AG10803 (cell line): ENCODE data around the gene COL20A1.

Source experiments
- DNase-seq: peaks from one replicate; pipeline ENCODE4 v3.0.0; 2010; ENCODE audit warnings: low read depth
- H3K4me3 ChIP-seq: 2 replicates; pipeline ENCODE4 v1.5.1; 2011; ENCODE audit warnings: mild to moderate bottlenecking, low read length, control low read depth
- TF ChIP-seq, protein P1 (sequence below): conservative IDR thresholded peaks from 2 replicates; pipeline ENCODE4 v1.5.1; 2011; ENCODE audit warnings: mild to moderate bottlenecking, low read length, control low read depth, inconsistent platforms

COL20A1 gene

DNA sequence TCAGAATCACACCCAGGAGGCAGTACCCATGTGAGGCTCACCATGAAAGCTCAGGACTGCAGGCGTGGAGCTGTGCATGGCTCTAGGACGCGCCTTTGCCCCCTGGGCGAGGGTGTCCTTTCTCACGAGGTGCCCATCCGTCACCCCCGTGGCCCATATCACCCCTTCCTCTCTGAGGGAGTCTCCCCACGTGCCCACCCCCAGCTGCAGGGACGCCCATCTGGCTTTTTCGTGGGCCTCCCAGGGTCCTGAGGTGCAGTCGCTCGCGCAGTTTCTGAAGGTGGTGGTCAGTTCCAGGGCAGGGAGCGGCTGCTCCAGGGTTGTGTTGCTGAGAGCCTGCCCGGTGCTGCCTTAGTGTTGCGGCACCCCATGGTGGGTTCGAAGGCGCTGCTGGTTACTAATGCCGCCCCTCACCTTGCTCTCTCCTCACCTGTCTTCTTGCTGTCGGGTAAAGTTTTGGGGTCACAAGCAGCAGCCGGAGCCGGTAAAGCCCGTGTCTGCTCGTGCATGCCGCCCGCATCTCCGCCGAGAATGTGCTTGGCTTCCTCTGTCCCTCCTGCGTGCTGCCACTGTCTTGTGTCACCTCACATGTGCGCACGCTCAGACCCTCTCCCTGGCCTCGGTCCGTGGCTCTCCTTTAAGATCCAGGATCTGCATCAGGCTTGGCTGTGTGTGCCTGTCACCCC is 9.4 kb upstream of the COL20A1 start:
- no peak overlapping the region for H3K4me3 ChIP-seq
- TF ChIP-seq, protein P1, sequence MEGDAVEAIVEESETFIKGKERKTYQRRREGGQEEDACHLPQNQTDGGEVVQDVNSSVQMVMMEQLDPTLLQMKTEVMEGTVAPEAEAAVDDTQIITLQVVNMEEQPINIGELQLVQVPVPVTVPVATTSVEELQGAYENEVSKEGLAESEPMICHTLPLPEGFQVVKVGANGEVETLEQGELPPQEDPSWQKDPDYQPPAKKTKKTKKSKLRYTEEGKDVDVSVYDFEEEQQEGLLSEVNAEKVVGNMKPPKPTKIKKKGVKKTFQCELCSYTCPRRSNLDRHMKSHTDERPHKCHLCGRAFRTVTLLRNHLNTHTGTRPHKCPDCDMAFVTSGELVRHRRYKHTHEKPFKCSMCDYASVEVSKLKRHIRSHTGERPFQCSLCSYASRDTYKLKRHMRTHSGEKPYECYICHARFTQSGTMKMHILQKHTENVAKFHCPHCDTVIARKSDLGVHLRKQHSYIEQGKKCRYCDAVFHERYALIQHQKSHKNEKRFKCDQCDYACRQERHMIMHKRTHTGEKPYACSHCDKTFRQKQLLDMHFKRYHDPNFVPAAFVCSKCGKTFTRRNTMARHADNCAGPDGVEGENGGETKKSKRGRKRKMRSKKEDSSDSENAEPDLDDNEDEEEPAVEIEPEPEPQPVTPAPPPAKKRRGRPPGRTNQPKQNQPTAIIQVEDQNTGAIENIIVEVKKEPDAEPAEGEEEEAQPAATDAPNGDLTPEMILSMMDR = no peak
- DNase-seq = no peak

DNA sequence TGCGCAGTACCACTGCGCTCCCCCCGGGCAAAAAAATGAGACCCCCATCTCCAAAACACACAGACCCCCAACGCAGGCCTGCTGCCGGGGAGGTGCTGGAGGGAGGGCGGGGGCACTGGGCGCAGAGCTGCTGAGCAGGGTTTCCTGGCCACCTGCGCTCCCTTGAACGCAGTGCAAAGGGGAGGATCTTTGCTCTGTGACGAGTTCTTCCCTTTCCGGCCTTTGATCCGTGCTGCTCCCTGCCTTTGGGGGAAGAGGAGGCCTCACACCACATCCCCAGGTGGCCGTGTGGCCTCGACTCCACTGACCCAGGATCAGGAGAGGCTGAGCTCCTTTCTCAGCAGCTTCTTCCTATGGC is 8.9 kb upstream of the COL20A1 start:
- DNase-seq = no peak
- H3K4me3 ChIP-seq = no peak overlapping the region
- TF ChIP-seq, protein P1 = no peak

DNA sequence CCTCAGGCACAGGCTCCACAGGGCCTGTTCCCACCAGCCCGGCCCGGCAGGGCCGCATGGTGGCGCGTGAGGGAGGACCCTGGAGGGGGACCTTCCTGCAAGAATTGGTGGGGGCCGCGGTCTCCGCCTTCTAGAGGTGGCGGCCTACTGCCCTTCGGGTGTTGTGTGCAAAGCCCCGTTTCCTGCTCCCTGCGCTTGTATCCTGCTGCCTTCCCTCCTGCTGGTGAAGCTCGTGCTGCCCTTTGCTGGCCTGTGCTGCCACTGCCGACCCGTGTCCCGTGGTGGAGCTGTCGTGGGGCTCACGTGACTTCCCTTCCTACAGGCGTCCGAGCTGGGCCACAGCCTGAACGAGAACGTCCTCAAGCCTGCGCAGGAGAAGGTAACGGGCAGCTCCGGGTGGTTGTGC is 8.4 kb upstream of the COL20A1 start:
- no peak overlapping the region for H3K4me3 ChIP-seq
- DNase-seq = no peak
- TF ChIP-seq, protein P1 = no peak

DNA sequence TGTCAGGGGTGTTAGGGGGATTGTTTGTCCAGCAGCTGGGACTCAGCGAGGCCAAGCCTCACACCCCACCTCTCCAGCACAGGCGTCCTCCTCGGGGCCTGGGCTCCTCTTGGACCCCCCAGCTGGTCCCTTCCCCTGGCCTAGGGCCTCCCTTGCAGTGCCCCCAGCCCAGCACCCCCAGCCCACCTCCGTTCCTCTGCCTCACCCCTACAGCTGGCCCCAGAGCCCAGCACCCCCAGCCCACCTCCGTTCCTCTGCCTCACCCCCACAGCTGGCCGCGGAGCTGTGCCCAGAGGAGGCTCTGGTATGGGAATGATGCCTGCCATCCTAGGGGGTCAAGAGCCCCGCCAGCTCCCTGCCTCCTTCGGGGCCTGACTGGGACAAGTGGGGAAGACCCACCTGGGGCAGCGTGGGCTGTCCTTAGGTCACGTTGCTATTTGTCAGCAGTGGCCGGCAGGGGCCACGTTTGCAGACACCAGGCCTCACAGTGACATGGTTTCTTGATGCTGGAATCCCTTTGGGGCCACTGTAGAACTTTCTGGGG is 7.9 kb upstream of the COL20A1 start:
- no peak overlapping the region for H3K4me3 ChIP-seq
- DNase-seq = no peak
- TF ChIP-seq, protein P1 = no peak

DNA sequence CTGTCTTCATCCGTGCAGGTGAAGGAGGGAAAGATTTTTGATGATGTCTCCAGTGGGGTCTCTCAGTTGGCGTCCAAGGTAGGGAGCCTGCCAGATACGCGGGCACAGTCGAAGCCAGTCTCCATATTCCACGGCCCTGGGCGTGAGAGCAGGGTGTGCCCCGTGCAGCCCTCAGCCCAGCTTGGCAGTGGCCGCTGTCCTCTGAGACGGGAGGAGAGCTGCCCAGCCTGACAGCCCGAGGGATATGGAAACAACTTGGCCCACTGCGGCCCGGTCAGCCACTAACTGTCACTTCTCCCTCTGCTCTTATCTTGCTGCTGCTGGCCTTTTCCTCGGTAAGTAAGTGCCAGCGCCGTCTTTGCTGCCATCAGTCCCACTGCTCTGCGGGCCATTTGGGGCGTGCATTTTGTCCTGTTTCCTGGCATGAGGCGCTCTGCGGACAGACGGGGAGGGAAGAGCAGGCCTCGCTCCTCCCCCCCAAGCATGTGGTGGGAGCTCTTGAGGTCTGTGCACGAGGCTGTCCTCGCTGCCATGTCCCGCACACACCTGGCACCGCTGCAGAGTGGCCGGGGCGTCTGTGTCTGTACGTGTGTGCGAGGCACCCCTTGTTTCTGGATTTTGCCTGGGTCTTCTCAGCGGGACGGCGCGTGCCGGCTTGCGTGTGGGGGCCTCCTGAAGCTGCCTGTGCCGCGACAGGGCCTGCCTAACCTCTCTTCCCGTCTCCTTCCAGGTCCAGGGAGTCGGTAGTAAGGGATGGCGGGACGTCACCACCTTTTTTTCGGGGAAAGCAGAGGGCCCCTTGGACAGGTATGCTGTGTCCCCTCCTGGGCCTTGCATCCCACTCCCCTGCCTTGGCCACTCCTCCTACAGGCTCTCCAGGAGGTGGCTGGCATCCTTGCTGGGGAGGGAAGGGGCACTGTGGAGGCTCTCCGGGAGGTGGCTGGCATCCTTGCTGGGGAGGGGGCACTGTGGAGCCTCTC is 7.1 kb upstream of the COL20A1 start:
- DNase-seq = no peak
- H3K4me3 ChIP-seq = no peak overlapping the region
- TF ChIP-seq, protein P1 = no peak

DNA sequence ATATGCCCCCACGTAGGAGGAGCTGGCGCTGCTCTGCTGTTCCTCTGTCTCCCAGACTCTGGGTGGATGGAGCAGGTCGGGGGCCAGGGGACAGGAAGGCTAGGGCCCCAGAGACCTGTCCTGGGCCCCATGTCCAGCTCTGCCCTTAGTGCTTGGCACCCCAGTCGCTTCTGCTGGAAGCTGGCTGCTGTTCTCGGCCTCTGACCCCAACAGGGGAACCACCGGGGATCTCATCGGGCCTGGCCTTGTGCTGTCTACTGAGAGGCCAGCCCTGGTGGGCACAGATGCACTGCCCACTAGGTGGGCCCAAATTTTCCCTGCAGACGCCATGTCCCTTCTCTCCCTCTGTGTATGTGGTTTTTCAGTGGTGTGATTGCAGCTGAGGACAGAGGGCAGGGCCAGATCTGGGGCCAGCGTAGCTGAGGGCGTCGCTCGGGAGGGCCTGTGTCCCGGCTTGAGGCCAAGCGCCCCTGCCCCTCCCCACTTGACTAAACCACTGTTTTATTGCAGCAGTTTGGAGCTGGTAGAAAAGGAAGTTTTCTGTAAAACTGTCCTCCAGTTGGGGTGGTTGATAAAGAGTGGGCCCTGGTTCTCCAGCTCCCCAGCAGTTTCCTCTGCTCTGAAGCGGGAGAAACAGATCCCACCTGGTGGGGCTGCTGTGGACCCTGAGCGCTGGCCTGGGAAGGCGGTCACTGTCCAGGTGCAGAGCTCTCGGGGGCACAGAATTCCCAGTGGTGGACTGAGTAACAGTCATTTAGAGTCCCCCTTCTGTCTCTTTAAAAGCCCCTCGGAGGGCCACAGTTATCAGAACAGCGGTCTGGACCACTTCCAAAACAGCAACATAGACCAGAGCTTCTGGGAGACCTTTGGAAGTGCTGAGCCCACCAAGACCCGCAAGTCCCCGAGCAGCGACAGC is 5.9 kb upstream of the COL20A1 start:
- DNase-seq = no peak
- TF ChIP-seq, protein P1 = no peak
- no peak overlapping the region for H3K4me3 ChIP-seq
